ENCODE results near the gene TMEM238. TPM values are rescaled to one million over a fixed set of nuclear protein-coding genes. Genes with fewer than 3 reads are reported as not detected.

The TMEM238 gene
- total and polyA plus RNA-seq, 2 donors from 2014 or later = 8.1 to 24.3 TPM

DNA sequence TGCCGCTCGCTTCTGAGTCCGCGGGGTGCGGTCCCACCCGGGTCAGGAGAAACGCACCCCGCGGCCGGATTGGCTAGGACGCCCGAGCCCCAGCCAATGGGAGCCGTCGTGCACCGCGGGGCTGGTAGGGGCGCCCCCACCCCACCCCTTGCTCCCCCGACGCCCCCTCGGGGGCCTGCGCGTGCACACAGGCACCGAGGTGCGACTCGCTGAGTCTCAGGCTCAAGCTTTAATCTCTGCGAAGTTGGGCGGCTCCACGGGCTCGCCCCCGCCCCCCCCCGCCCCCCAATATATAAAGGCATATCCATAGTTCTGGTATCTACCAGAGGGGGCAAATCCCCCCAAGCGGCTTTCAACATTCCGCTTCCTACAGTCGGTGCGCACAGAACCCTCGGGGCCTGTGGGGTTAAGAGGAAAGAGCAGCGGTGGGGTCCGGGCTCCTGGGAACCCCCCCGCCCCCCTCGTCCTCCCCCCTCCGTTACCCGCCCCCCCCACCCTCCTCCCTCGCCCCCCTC, 29.3 kb downstream of the TMEM238 start, which contains the start of gene COX6B2:
Gene COX6B2 (minus strand): TSS at position 22 of the 515 bp plus-strand sequence. CDS start 198 bp downstream, outside the sequence.
- intact Hi-C loops (cut with DNase I) = no loop called here
- H3K9me3 ChIP-seq (ENCODE audit: control insufficient read depth in 2 of 3, insufficient read depth in 1 of 3, low read length in 3 of 3) = no peaks in the 10 kb centered on the region
- H3K4me3 ChIP-seq (ENCODE audit: low read length in 3 of 3) = peak within 1 kb of the TSS; percentile 26 to 37 (median 32)
- DNase-seq (peak in 1 of 5 donors; percentile 74), FAIRE-seq (no peak)
- TF ChIP-seq, protein P1, sequence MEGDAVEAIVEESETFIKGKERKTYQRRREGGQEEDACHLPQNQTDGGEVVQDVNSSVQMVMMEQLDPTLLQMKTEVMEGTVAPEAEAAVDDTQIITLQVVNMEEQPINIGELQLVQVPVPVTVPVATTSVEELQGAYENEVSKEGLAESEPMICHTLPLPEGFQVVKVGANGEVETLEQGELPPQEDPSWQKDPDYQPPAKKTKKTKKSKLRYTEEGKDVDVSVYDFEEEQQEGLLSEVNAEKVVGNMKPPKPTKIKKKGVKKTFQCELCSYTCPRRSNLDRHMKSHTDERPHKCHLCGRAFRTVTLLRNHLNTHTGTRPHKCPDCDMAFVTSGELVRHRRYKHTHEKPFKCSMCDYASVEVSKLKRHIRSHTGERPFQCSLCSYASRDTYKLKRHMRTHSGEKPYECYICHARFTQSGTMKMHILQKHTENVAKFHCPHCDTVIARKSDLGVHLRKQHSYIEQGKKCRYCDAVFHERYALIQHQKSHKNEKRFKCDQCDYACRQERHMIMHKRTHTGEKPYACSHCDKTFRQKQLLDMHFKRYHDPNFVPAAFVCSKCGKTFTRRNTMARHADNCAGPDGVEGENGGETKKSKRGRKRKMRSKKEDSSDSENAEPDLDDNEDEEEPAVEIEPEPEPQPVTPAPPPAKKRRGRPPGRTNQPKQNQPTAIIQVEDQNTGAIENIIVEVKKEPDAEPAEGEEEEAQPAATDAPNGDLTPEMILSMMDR (IDR thresholded peaks at IDR 0.05; ENCODE audit: borderline replicate concordance, extremely low read depth, insufficient read depth) = no peak
- H3K27ac ChIP-seq (ENCODE audit: low read depth in 2 of 2, low read length in 2 of 2) = no peak within 1 kb of the TSS
- no peak within 1 kb of the TSS for H3K9ac ChIP-seq (ENCODE audit: low read length in 3 of 3)
- peaks cover 15% of the 10 kb centered on the region for H3K27me3 ChIP-seq (ENCODE audit: control insufficient read depth, insufficient read depth, low read length)
- H3K36me3 ChIP-seq (ENCODE audit: control insufficient read depth in 2 of 3, insufficient read depth in 3 of 3, low read length in 3 of 3) = no peaks in the 10 kb centered on the region
- peaks cover 0 to 6% (median 0%) of the 10 kb centered on the region in 3 donors for H3K4me1 ChIP-seq (ENCODE audit: control insufficient read depth in 2 of 3, insufficient read depth in 2 of 3, low read depth in 1 of 3, low read length in 3 of 3)

DNA sequence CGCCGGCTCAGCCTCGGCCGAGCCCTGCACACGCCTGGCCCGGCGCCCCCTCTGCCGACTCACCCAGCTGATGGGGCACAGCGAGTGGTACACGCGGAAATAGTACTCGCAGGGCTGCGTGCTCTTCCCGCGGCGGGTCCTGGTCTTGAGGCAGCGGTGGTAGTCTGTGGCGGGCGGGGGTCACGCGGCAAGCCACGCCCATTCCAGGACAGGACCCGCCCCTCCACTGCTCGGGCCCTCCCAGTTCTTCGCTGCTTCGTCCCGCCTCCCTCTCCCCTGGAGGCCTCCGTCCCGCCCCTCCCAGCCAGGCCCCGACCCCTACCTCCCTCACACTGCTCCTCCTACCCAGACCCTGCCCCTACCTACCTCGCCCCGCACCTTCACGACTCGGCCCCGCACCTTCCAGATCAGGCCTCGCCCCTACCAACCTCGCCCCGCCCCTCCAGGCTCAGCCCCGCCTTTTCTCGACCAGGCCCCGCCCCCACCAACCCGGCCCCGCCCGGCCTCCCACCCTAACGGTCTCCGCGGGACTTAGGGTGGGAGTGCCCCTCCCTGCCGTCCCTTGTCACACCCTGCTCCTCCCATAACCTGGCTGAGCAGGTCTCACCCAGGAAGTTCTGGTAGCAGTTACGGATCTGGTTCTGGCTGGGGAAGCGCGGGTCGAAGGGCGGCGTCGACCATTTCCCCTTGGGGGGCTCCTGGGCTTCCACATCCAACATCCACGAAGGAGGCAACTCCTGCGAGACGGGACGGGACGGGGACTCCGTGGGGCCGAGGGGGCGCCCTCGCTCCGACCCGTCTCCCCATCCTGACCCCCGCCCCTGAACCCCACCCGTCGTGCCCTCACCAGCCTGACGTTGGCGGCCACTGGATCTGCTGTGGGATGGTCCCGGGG, 30.0 kb downstream of the TMEM238 start:
- intact Hi-C loops (cut with DNase I) = no loop called here
- Histone ChIP-seq H3K9me3 (ENCODE audit: control insufficient read depth in 2 of 3, insufficient read depth in 1 of 3, low read length in 3 of 3) (no peaks in the 10 kb centered on the region), H3K4me1 (ENCODE audit: control insufficient read depth in 2 of 3, insufficient read depth in 2 of 3, low read depth in 1 of 3, low read length in 3 of 3) (peaks cover 0 to 6% (median 0%) of the 10 kb centered on the region in 3 donors), H3K27ac (ENCODE audit: low read depth in 2 of 2, low read length in 2 of 2) (no peak overlapping the region), H3K27me3 (ENCODE audit: control insufficient read depth, insufficient read depth, low read length) (peaks cover 15% of the 10 kb centered on the region), H3K36me3 (ENCODE audit: control insufficient read depth in 2 of 3, insufficient read depth in 3 of 3, low read length in 3 of 3) (no peaks in the 10 kb centered on the region), H3K9ac (ENCODE audit: low read length in 3 of 3) (no peak overlapping the region), H3K4me3 (ENCODE audit: low read length in 3 of 3) (peak overlapping the region; percentile 26 to 37 (median 32))
- DNase-seq (peak; percentile 80 to 91 (median 82)), FAIRE-seq (no peak)
- TF ChIP-seq, protein P1 (IDR thresholded peaks at IDR 0.05; ENCODE audit: borderline replicate concordance, extremely low read depth, insufficient read depth) = no peak

DNA sequence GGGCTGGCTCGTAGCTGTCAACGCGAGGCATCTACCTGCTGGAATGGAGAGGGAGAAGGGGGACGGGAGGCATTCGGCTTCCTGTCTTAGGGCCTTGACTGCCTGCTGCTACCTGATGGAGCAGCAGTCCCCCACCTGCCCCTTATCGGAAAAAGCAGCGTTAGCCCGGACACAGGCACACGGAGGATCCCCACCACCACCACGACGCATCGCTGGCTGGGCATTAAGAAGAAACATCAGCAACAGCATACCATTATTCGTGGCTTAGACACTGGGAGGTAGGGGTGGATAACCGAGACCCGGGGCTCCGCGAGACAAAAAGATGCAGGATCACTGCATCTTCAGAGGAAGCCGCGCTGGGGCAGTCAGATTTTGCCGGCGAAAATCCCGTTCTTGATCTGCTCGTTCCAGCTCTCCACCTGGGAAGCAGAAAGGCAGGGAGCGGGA, 30.7 kb downstream of the TMEM238 start:
- DNase-seq (no peak), FAIRE-seq (no peak)
- Histone ChIP-seq H3K9me3 (ENCODE audit: control insufficient read depth in 2 of 3, insufficient read depth in 1 of 3, low read length in 3 of 3) (no peaks in the 10 kb centered on the region), H3K27ac (ENCODE audit: low read depth in 2 of 2, low read length in 2 of 2) (no peak overlapping the region), H3K4me1 (ENCODE audit: control insufficient read depth in 2 of 3, insufficient read depth in 2 of 3, low read depth in 1 of 3, low read length in 3 of 3) (peaks cover 0 to 6% (median 0%) of the 10 kb centered on the region in 3 donors), H3K9ac (ENCODE audit: low read length in 3 of 3) (no peak overlapping the region), H3K27me3 (ENCODE audit: control insufficient read depth, insufficient read depth, low read length) (peaks cover 15% of the 10 kb centered on the region), H3K36me3 (ENCODE audit: control insufficient read depth in 2 of 3, insufficient read depth in 3 of 3, low read length in 3 of 3) (no peaks in the 10 kb centered on the region), H3K4me3 (ENCODE audit: low read length in 3 of 3) (peak overlapping the region; percentile 16 to 37 (median 32))
- intact Hi-C loops (cut with DNase I) = no loop called here
- TF ChIP-seq, protein P1 (IDR thresholded peaks at IDR 0.05; ENCODE audit: borderline replicate concordance, extremely low read depth, insufficient read depth) = no peak

Data from kidney (tissue), 14 donors.